Fibroblast of pulmonary artery (primary cell): ENCODE results near the gene EEA1.

Experiments
- DNase-seq: peaks from one replicate; pipeline ENCODE4 v3.0.0-alpha.2; 2010; ENCODE audit warnings: low read depth
- H3K4me3 ChIP-seq: replicated peaks from 2 replicates; pipeline ENCODE4 v1.5.1; 2011; ENCODE audit warnings: low read depth, mild to moderate bottlenecking, control low read depth, low read length, moderate library complexity
- TF ChIP-seq, protein P1 (sequence below): IDR thresholded peaks from 2 replicates; pipeline ENCODE4 v1.5.1; 2011; ENCODE audit warnings: mild to moderate bottlenecking, control low read depth, low read length, inconsistent platforms; ENCODE audit errors: missing control alignments

Gene EEA1

DNA sequence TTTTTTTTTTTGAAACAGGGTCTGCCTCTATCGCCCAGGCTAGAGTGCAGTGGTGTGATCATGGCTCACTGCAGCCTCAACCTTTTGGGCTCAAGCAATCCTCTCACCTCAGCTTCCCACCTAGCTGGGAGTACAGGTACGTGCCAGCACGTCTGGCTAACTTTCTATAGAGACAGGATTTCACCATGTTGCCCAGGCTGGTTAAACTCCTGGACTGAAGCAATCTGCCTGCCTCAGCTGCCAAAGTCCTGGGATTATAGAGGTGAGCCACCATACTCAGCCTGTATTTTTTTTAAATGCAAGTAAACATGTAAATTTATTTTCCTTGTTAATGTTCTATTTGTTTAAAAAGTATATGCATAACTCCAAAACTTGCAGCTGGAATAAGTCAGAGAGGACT lies 80.4 kb downstream of the EEA1 start:
- TF ChIP-seq, protein P1, sequence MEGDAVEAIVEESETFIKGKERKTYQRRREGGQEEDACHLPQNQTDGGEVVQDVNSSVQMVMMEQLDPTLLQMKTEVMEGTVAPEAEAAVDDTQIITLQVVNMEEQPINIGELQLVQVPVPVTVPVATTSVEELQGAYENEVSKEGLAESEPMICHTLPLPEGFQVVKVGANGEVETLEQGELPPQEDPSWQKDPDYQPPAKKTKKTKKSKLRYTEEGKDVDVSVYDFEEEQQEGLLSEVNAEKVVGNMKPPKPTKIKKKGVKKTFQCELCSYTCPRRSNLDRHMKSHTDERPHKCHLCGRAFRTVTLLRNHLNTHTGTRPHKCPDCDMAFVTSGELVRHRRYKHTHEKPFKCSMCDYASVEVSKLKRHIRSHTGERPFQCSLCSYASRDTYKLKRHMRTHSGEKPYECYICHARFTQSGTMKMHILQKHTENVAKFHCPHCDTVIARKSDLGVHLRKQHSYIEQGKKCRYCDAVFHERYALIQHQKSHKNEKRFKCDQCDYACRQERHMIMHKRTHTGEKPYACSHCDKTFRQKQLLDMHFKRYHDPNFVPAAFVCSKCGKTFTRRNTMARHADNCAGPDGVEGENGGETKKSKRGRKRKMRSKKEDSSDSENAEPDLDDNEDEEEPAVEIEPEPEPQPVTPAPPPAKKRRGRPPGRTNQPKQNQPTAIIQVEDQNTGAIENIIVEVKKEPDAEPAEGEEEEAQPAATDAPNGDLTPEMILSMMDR = no peak
- no peak overlapping the region for H3K4me3 ChIP-seq
- no peak for DNase-seq

GRCh38 chr12:92847368-92847767 lies 81.7 kb downstream of the EEA1 start:
- no peak overlapping the region for H3K4me3 ChIP-seq
- DNase-seq = peak; percentile 22
- TF ChIP-seq, protein P1 = no peak

DNA sequence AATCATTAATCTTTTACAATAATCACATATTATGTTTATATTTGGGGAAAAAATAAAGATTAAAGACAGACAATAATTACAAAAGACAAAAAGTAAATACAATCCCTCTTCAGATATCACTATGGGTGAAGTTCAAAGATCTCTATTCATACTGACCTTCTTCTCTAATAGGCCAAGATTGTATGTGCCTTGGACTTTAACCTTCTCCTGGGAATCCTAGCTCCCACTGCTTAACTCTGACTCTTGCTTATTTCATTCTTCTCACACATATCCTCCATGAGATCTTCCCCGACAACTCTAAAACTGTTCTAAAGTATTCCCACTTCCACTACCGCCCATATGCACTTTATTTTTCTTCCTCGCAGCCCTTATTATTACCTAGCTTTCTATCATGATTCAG lies 83.8 kb downstream of the EEA1 start:
- TF ChIP-seq, protein P1 = no peak
- no peak for DNase-seq
- H3K4me3 ChIP-seq = no peak overlapping the region

- no peak overlapping the region for H3K4me3 ChIP-seq
- TF ChIP-seq, protein P1 = no peak
- DNase-seq = no peak
Observed at GRCh38 chr12:92844151-92844763, 84.8 kb downstream of the EEA1 start.

DNA sequence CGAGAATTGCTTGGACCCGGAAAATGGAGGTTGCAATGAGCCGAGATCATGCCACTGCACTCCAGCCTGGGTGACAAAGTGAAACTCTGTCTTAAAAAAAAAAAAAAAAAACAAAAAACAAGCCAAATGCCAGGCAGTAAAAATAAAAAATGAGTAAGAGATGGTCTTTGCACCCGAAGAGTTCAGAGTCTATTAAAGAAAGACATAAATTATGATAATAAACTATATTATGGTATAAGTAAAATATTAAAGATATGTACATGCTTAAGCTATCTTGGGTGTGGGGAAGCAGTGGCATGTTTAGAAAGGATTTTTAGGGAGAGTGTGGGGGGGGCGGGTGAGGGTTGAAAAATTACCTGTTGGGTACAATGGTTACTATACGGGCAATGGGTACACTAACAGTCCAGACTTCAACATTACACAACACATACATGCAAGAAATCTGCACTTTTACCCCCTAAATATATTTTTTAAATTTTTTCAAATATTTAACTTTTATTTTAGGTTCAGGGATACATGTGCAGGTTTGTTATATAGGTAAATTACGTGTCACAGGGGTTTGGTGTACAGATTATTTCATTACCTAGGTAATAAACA lies 99.3 kb downstream of the EEA1 start:
- TF ChIP-seq, protein P1 = no peak
- no peak for DNase-seq
- no peak overlapping the region for H3K4me3 ChIP-seq

DNA sequence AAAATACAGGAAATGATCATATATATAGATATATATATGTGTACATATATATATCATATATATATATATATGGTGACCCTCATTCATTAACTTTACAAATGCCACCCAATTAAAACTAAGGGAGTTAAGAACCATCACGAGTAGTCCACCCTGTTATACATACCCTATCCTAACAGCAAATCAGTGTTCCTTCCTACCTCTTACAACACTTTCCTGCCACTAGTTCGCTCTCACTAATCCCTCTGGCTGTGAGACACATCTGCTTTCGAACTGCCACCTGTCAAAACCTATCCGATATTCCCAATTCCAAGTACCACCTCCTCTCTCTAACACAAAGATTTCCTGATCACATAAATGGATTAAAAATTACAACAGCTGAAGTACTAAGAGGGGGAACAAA lies 100.5 kb downstream of the EEA1 start:
- TF ChIP-seq, protein P1 = no peak
- no peak for DNase-seq
- no peak overlapping the region for H3K4me3 ChIP-seq

DNA sequence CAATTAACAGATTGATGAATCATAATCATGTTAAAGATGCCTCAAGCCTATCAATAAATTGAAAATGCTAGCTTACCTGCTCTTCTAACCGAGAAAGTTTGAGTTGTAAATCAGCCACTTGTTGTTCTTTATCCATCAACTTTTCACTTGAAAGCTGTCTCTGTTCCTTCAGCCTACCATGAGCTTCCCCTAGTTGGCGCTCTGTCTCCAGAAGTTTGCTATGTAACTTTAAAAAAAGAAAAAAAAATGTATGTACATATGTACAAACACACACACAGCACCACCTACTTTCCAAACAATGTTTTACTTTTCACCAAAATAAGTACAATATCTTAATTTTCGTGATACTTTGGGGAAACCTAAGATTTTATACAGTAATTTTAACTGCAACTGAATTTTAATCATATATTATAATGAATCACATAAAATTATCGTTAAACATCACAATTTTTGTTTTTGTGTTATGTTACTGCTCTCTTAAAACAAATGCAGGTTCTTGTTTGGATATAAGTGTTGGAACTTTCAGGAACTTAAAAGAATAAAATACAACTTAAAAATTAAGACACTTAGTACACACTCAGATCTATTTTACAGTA lies 101.2 kb downstream of the EEA1 start:
- TF ChIP-seq, protein P1 = peak; percentile 98
- DNase-seq = peak; percentile 73
- no peak overlapping the region for H3K4me3 ChIP-seq
